Activated CD8-positive, alpha-beta memory T cell treated with anti-CD3 and anti-CD28 coated beads for 24 hours (primary cell): ENCODE results near the gene AVL9.
"Not testable (repeated sequence)": the region's sequence is repeated elsewhere in the genome, so short reads cannot be mapped to it uniquely, and the experiment has no call there.

Source experiments
- DNase-seq: peaks from one replicate; pipeline ENCODE4 v3.0.0-alpha.2; 2020

The AVL9 gene

DNA sequence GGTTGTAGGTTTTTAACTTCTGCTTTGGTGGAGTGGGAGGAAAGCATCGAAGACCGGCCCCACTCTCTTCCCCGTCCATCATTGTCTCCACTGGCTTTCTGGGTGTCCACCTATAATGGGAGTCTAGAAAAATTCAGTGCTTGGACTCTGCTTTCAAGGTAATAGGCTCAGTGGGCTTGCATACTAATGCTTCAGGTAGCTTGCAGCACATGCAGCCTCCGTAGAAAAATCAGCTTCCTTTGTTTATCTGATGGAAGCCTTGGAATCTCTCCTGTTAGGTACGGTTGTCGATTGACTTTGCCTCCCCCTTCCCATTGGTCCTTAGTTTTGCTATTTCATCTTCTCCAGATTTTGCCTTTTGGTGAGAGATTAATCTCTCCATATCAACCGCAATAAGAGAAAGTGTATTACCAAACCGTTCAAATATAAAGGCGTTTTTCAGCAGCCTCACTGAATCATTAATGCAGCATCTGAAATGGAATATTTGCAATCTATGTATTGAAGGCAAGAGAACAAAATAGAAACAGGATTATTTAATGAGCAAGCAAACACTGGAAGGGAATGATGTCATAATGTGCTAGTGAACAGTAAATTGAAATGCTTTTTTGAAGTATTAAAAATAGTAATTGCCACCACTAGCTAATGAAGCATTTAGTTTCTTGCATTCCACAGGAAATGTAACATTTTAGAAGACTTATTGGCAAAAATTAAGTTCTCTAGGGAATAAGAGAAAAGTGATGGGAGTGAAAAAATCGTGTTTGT, 944 bp downstream of the AVL9 start:
- no peak for DNase-seq

DNA sequence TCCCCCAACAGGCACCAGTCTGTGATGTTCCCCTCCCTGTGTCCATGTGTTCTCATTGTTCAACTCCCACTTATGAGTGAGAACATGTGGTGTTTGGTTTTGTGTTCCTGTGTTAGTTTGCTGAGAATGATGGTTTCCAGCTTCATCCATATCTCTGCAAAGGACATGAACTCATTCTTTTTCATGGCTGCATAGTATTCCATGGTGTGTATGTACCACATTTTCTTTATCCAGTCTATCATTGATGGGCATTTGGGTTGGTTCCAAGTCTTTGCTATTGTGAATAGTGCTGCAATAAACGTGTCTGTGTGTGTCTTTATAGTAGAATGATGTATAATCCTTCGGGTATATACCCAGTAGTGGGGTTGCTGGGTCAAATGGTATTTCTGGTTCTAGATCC, 4.5 kb downstream of the AVL9 start:
- not testable (repeated sequence) for DNase-seq

DNA sequence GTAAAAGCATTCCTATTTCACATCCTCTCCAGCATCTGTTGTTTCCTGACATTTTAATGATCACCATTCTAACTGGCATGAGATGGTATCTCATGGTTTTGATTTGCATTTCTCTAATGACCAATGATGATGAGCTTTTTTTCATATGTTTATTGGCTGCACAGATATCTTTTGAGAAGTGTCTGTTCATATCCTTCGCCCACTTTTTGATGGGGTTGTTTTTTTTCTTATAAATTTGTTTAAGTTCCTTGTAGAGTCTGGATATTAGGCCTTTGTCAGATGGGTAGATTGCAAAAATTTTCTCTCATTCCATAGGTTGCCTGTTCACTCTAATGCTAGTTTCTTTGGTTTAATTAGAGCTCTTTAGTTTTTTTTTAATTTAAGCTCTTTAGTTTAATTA, 4.9 kb downstream of the AVL9 start:
- DNase-seq, result not testable (repeated sequence)

DNA sequence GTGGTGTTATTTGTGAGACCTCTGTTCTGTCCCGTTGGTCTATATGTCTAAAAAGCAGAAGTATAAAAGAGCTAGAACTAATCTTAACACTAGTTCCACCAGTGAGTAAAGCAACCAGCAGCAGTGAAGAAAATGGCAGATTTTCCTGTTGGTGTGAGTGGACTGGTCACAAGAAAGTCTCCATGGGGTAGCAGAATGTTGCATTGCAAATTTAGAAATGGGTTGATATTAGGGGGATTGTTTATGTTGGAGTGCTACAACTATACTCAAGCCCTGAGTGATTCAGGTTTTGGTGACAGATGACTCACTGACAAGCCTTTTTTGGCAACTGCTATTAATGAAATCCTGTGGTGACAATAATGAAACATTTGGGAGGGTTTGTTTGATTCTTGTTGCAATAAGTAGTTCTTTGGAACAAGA, 5.6 kb downstream of the AVL9 start:
- DNase-seq, result no peak

DNA sequence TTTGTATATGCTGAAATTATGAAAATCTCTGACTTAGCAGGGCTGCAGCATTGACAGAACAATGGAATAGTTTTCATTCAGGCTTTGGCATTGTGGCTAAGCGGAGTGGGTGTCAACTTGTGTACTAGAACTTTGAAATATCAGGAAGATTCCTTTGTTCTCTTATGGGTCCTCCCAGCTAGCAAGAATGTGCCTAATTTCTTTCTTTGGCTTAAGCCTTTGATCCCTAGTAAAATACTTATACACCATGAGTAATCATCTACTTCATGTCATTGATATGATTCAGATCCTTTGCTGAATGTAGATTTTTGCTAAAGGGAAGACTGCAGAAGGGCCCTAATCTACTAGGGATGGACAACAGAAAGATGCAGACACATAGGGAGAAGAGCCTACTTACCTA, 6.2 kb downstream of the AVL9 start:
- no peak for DNase-seq

DNA sequence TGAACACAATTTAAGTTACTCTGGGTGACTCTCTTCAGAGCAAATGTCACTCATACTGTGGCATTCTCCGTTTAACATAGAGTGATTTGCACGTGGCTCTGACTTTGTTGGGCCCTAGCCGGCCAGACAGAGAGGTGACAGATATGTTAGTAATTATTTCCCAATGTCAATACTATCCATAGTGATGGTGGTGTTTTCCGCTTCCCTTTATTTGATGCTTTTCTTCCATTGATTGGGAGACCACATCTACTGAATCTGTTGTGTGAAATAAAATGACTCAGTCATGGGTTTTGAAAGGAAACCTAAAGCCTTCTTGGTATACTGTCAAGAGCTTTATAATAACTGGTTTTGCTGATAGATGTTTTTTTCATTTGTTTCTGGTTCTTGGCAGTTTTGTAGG, 7.4 kb downstream of the AVL9 start:
- no peak for DNase-seq

DNA sequence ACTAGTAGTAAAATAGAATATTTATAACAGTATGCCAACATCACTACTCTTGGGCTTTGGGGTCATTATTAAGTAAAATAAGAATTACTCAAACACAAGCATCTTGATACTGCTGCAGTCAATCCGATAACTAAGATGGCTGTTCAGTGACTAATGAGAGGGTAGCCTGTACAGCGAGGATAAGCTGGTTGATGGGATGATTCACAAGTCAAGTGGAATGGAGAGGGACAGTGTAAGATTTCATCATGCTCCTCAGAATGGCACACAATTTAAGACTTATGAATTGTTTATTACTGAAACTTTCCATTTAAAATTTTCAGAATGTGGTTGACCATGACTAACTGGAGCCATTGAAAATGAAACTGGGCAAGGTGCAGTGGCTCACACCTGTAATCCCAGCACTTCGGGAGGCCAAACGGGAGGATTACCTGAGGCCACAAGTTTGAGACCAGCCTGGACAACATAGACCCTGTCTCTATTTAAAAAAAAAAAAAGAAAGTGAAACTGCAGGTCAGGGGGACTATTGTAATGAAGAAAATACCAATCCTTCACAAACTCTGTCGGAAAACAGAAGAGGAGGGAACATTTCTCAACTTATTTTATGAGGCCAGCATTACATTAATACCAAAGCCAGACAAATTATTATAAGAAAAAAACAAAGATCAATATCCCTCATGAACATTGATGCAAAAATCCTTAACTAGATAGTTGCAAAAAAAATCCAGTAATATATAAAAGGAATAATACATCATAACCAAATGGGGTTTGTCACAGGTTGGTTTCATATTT, 11.2 kb downstream of the AVL9 start:
- DNase-seq, result no peak

DNA sequence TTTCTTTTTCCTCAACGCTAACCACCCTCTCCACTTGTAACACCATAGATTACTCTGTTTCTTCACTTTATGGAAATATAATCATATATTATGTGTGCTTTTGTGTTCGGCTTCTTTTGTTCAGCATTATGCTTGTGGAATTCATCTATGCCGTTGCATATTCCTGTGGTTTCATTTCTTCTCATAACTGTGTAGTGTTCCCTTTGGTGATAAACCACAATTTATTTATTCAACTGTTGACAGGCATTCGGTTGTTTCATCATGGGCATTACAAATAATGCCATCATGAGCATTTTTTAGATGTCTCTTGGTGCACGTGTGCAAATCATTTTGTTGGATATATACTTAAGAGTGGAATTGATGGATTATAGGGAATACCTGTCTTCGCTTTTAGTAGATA, 12.1 kb downstream of the AVL9 start:
- DNase-seq, result no peak

DNA sequence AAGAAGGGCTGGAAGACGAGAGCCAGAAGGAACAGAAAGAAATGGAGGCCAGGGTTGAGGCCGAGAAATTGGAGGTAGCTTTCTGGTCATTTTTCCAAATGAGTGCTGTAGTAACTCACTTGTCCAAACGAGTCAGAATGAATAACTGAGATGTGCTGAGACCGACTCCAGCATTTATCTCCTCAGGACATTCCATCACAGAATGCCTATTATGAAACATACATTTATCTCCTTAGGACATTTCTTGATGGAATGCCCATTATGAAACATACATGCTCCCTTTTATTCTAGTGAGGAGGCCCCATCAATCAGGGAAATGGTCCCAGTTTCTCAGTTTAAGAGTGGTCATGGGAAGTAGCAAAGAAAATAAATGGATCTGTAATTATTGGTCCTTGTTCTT, 16.5 kb downstream of the AVL9 start:
- no peak for DNase-seq

DNA sequence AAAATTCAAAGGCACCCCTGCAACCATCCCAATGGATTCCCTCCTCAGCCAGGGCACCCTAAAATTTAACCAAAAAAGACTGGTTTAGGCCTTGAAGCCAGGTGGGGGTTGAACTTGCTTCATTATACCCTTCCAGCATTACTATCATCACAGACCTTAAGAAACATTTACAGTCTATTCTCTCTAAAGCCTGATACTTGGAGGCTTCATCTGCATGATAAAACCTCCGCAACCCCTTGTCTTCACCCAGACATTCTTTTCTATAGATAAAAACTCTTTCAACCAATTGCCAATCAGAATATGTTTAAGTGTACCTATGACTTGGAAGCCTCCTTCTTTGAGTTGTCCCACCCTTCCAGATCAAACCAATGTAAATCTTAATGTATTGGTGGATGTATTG, 17.9 kb downstream of the AVL9 start:
- no peak for DNase-seq

DNA sequence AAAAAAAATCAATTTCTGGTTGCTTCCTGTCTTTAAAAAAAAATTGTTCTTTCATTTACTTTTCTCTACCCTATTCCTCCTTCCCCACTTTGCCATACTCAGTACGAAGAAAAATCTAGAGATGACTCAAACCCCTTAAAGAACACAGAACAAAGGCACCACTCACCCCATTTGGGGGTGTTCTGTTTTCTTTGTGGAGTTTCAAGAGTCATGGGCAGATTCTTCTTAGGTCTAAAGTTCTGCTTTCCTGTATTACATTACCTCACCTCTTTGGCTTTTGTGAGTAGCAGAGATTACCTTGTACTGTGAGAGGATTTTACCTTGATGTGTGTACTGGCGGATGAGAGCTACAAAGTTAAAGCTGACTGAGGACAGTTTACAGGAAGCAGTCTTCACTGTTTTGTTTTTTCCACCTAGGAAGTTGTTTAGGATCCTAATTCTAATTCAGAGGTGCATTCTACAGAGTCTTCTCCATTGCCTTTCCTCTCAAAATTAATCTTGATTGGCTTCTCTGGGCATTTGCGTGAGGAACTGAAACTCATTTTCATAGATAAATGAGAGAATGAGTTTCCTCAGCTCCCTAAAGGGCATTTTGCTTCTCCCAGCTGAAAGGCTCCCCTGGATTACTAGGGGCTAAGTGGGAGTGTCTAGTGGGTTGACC, 20.7 kb downstream of the AVL9 start:
- no peak for DNase-seq

DNA sequence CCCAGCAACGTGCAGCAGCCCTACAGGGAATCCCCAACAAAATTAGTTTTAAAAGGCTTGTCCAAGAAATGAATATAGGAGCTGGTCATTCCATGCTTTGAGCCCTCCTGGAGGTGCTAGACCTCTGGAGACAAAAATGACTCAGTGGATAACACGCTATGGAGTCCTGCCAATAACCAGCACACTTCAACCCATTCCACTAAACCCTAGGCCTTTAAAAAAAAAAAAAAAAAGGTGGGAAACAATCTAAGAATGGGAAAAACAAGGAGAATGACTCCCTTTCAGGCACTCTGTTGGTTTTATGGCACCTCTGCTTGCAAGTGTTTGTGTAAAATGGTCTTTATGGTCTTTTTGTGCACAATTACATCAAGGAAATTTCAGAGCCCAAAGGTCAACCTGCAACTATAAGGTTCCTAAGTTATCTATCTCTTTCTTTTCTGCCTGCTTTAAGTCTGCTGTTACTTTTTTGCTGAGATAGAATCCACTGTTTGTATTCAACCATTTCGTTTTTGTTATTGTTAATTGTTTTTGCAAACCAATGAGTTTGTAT, 21.3 kb downstream of the AVL9 start:
- no peak for DNase-seq

DNA sequence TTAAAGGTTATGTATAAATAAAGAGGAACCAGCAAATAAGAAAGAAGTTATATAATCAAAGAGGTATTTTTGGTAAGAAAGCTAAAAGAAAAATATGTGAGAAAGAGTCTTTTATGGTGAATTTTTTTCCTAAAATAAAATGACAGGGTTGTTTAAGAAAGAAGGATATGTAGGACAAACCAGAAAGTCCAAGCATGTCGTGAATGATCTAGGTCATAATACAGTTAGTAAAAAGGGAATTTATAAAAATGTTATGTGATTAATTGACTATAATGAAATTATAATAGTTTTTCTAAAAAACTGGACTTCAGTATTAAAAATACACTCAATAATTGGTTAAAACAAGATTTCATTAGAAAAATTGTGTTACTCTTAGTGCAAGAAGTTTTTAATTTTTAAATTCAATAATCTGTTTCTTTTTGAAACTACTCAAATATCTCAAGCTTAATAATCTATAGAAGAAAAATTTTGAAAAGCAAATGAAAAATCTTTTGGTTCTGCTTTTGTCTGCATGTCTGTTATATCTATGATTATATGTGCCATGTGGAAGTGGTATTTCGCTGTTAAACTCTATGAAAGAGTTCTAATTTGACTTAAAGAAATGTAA, 23.3 kb downstream of the AVL9 start:
- DNase-seq, result no peak

DNA sequence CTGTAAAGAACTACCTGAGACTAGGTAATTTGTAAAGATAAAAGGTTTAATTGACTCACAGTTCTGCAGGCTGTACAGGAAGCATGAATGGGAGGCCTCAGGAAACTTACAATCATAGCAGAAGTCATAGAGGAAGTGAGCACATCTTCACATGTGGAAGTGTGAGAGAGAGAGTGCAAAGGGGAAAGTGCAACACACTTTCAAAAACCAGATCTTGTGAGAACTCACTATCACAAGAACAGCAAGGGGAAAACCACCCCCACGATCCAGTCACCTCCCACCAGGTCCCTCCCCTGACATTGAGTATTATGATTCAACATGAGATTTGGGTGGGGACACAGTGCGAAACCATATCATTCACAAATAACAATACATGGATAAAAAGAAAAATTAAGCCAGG, 24.5 kb downstream of the AVL9 start:
- DNase-seq, result no peak

DNA sequence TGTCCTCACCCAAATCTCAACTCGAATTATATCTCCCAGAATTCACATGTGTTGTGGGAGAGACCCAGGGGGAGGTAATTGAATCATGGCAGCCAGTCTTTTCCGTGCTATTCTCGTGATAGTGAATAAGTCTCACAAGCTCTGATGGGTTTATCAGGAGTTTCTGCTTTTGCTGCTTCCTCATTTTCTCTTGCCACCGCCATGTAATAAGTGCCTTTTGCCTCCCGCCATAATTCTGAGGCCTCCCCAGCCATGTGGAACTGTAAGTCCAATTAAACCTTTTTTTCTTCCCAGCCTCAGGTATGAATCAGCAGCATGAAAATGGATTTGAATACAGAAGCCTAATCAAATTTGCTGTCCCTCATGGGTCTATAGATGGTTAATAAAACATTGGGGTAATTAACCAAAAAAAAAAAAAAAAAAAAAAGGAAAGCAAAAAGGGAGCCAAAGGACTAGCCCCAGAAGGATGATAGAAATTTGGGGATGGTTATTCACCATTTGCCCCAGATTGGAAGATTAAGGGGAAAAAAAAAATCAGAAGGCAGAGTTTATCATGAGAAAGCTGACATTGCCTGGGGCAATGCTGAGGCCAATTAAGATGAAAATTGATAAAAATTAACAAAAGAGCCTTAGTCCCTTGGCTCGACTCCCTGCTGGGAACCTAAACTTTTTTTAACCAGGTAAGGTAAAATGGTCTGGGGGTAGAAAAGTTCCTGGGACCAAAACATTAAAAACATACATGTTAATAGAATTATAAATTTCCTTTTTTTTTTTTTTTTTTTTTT, 27.6 kb downstream of the AVL9 start:
- DNase-seq, result no peak

DNA sequence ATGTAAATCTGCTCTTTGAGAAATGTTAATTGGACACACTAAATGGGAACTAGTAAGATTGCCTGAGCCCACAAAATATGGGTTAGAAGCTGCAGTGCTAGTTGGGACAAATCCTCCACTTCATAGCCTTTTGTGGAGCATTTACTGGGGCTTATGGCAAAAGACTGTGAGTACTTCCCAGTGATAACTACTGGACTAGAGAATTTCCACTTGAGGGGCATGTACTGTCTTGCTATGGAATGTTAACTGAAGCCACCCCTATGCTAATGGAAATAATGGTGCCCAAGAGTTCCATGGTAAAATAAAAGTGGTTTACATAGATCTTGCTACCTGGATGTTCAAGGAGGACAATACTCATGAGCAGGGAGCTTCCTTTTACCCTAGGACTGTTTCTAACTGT, 29.3 kb downstream of the AVL9 start:
- DNase-seq, result no peak

DNA sequence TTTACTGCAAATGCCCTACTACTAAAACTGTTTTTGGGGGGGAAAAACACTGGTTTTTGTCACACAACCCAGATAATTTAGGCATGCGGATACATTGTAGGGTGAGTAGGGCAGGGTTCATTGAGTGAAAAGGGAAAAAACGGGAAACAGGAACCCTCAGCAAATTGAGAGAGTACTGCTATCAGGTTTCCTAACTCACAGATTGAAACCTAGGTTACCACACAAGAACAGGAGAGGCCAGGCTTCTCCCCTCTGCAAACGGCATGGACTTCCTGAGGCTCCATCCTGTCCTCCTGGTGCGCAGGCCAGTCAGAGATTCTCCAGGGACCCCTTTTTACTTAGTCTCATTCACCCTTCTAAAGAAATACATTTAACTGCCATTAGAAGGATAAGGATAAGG, 30.6 kb downstream of the AVL9 start:
- no peak for DNase-seq

DNA sequence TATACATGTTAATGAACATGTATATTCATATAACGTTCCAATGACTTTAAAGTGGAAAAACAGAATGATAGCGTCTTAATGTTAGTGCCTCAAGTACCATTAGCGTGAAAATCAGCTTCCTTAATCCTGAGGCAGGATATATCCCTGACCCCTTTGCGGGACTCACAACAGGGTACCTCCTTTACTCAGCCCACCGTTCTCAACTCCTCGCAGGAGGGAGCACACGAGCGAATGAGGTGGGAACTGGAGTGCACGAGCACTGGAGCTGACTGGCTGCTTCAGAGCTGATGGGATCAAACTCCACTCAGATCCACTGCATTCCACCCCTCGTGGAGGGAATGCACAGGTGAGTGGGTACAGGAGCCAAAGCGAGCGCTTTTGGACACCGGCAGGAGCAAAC, 36.1 kb downstream of the AVL9 start:
- DNase-seq, result no peak

DNA sequence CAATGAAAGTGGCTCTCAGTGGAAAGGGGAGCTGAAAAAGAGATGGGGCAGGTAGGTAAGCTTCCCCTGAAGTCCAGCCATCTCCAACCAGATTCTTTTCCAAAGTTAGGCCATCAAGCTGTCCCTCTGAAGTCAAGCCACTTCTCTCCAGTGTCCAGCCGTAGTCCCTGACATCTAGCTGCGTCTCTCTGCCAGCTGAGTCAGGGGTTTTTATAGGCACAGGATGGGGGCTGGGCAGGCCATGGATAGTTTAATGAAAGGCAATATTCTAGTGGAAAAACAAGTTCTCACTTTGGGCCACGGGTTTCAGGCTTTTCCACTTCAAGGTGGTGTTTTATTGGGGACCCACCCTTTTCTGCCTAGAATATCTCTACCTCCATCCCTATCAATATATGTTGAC, 36.8 kb downstream of the AVL9 start:
- DNase-seq, result no peak

DNA sequence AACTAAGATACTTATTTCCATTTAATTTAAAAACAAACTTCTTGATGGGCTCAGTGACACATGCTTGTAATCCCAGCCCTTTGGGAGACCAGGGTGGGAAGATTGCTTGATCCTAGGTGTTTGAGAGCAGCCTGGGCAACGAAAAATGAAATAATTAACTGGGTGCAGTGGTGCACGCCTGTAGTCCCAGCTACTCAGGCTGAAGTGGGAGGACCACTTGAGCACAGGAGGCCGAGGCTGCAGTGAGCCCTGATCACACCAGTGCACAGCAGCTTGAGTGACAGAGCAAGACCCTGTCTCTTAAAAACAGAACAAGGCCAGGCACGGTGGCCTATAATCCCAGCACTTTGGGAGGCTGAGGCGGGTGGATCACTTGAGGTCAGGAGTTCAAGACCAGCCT, 37.4 kb downstream of the AVL9 start:
- DNase-seq, result no peak

DNA sequence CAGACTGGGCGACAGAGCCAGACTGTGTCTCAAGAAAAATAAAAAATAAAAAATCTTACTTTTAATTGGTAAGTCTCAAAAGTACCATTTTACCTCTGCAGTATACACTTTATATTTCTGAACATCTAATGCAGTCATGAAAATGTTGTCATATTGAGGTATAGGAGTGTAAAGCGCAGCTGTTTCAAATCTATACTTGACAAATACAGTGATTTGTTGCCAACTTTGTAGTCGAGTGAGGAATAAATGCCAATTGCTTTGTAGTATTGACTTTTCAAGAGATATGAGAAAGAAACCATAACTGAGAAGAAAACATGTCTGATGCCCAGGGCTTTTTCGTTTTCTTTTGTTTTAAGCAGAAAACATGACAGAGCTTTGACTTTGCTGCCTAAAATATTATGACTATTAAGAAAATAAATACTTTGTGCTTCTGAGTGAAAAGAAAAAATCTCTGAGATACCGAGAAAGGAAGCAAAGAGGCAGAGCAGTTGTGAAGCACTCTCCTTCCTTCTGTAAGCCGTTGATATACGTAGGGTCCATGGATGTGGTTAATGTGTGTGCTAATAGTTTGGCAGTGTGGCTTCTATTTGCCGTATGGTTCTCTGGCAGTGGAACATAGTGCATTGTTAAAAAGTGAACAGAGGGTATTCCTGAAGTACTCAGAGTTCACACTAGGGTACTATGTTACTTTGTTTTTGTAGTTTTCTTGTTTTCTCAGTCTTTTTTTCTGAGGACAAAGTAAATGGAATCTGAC, 38.2 kb downstream of the AVL9 start:
- DNase-seq, result no peak
